ENCODE data around the gene HAUS3.

GRCh38 chr4:2248821-2249261, 6.9 kb upstream of the HAUS3 start:
- TF ChIP-seq CTCF (IDR thresholded peaks at IDR 0.05; ENCODE audit: insufficient read depth, low read length, poor library complexity, severe bottlenecking) (no peak), EZH2phosphoT487 (conservative IDR thresholded peaks at IDR 0.05; ENCODE audit: low read length) (no peak)
